ENCODE results near the gene BAZ2B.
A peak's percentile ranks its signal among the peaks of the same experiment; 100 is the strongest.

BAZ2B gene

GRCh38 chr2:159616286-159616701 lies at the start of gene BAZ2B:
BAZ2B (minus strand) TSS chr2:159616548; CDS start chr2:159478719, 137,829 bp downstream.
- Histone ChIP-seq H3K9me3 (ENCODE audit: control insufficient read depth in 1 of 2, low read length in 2 of 2) (no peaks in the 10 kb centered on the region), H3K4me1 (ENCODE audit: control insufficient read depth in 1 of 2, insufficient read depth in 2 of 2, low read length in 2 of 2) (peaks cover 3 to 12% of the 10 kb centered on the region in 2 donors), H3K36me3 (ENCODE audit: control insufficient read depth in 1 of 2, insufficient read depth in 2 of 2, low read length in 2 of 2) (peaks cover 0 to 15% of the 10 kb centered on the region in 2 donors), H3K27ac (ENCODE audit: low read length) (peak within 1 kb of the TSS; percentile 98), H3K27me3 (ENCODE audit: low read depth, low read length) (no peaks in the 10 kb centered on the region), H3K4me3 (ENCODE audit: low read depth in 1 of 2, low read length in 2 of 2) (peak within 1 kb of the TSS; percentile 86 to 93)

DNA sequence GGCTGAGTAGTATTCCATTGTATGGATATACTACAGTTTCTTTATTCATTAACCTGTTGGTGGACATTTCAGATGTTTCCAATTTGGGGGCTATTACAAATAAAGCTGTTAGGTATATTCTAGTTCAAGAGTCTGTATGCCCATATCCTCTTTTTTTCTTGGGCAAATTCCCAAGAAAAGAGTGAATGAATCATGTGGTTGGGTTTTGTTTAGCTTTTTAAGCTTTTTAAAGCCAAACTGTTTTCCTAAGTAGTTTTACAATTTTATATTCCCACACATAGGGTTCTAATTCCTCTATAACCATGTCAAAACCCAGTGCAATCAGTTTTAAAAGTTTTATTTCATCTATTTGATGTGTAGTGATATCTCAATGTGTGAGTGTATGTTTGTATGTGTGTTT lies 44.9 kb upstream of the BAZ2B start:
- H3K36me3 ChIP-seq (ENCODE audit: control insufficient read depth in 1 of 2, insufficient read depth in 2 of 2, low read length in 2 of 2) = peaks cover 0 to under 1% of the 10 kb centered on the region in 2 donors
- no peak overlapping the region for H3K27ac ChIP-seq (ENCODE audit: low read length)
- no peaks in the 10 kb centered on the region for H3K4me1 ChIP-seq (ENCODE audit: control insufficient read depth in 1 of 2, insufficient read depth in 2 of 2, low read length in 2 of 2)
- H3K9me3 ChIP-seq (ENCODE audit: control insufficient read depth in 1 of 2, low read length in 2 of 2) = no peaks in the 10 kb centered on the region
- no peaks in the 10 kb centered on the region for H3K27me3 ChIP-seq (ENCODE audit: low read depth, low read length)
- H3K4me3 ChIP-seq (ENCODE audit: low read depth in 1 of 2, low read length in 2 of 2) = no peak overlapping the region

DNA sequence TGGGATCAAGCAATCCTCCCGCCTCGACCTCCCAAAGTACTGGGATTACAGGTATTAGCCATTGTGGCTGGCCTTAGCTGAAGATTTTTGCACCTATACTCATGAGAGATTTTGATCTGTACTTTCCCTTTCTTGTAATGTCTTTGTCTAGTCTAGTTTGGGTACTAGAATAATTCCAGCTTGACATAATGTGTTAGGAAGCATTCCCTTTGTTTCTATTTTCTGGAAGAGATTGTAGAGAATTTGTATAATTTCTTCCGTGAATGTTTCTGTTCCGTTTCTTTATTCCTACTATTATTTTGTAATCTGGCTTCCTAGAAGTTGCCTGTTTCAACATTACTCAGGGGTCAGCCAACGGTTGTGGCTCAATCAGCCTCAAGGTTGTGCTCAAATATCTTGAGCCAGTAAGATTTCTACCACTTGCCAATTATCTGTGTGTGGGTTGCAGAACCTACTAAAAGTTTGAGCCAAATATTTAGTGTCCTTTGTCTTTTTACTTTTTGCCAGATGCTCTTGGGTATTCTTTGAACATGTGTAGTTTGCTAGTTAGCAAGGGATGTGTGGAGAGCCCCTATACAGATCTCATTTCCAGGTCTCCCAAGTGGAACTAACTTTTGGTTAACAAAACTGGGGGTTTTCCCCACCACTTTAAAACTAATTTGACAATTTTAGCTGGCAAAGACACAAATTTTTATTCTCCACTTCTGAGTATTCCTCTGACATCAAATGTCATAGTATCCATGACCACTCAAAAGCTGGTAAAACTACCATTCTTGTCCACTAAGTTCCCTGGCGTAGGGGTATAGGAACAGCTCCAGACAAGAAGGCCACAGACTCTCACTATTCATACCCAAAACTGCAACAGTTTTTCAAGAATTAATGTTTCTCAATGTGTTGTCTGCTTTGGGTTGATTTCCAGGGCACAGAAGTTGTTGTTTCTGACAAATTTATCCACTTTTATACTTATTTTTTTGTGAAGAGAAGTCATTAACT lies 42.8 kb upstream of the BAZ2B start:
- H3K27ac ChIP-seq (ENCODE audit: low read length) = no peak overlapping the region
- H3K36me3 ChIP-seq (ENCODE audit: control insufficient read depth in 1 of 2, insufficient read depth in 2 of 2, low read length in 2 of 2) = no peaks in the 10 kb centered on the region
- H3K9me3 ChIP-seq (ENCODE audit: control insufficient read depth in 1 of 2, low read length in 2 of 2) = peaks cover 0 to 5% of the 10 kb centered on the region in 2 donors
- no peak overlapping the region for H3K4me3 ChIP-seq (ENCODE audit: low read depth in 1 of 2, low read length in 2 of 2)
- H3K4me1 ChIP-seq (ENCODE audit: control insufficient read depth in 1 of 2, insufficient read depth in 2 of 2, low read length in 2 of 2) = no peaks in the 10 kb centered on the region
- H3K27me3 ChIP-seq (ENCODE audit: low read depth, low read length) = no peaks in the 10 kb centered on the region

DNA sequence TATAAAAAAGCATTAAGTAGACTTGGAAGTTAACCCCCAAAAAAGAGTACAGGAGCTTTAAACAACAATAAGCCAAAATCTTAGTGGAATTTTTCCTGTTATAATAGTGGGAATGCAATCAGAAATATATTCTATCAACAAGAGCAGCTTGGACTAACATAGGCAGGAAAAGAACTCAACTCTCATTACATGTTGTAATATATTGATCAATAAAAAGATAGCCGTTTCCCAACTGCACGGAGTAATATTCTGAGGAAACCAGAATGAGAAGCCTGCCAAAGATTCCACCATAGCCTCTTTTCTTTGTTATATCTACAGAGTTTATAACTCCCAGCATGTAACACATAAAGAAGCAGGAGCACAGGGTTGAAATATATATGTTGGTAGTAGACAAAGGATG lies 37.6 kb upstream of the BAZ2B start:
- no peaks in the 10 kb centered on the region for H3K36me3 ChIP-seq (ENCODE audit: control insufficient read depth in 1 of 2, insufficient read depth in 2 of 2, low read length in 2 of 2)
- H3K4me3 ChIP-seq (ENCODE audit: low read depth in 1 of 2, low read length in 2 of 2) = no peak overlapping the region

DNA sequence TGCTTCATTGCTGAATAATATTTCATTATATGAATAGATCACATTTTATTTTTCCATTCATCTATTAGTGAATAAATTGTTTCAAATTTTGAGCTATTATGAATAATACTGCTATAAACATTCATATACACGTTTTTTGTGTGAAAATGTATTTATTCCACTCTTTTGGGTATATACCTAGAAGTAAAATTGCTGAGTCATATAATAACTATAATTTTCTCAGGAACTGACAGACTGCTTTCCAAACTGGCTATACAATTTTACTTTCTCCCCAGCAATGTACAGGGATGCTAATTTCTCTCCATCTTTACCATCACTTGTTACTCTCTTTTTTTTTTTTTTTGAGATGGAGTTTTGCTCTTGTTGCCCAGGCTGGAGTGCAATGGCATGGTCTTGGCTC lies 35.5 kb upstream of the BAZ2B start:
- no peaks in the 10 kb centered on the region for H3K4me1 ChIP-seq (ENCODE audit: control insufficient read depth in 1 of 2, insufficient read depth in 2 of 2, low read length in 2 of 2)
- H3K4me3 ChIP-seq (ENCODE audit: low read depth in 1 of 2, low read length in 2 of 2) = no peak overlapping the region
- H3K27me3 ChIP-seq (ENCODE audit: low read depth, low read length) = no peaks in the 10 kb centered on the region
- H3K36me3 ChIP-seq (ENCODE audit: control insufficient read depth in 1 of 2, insufficient read depth in 2 of 2, low read length in 2 of 2) = no peaks in the 10 kb centered on the region
- H3K9me3 ChIP-seq (ENCODE audit: control insufficient read depth in 1 of 2, low read length in 2 of 2) = peaks cover 0 to 5% of the 10 kb centered on the region in 2 donors
- H3K27ac ChIP-seq (ENCODE audit: low read length) = no peak overlapping the region

More for the DNA sequence above, 37.6 kb upstream of the BAZ2B start:
- Histone ChIP-seq H3K27ac (ENCODE audit: low read length) (no peak overlapping the region), H3K27me3 (ENCODE audit: low read depth, low read length) (no peaks in the 10 kb centered on the region), H3K9me3 (ENCODE audit: control insufficient read depth in 1 of 2, low read length in 2 of 2) (peaks cover 0 to 5% of the 10 kb centered on the region in 2 donors), H3K4me1 (ENCODE audit: control insufficient read depth in 1 of 2, insufficient read depth in 2 of 2, low read length in 2 of 2) (no peaks in the 10 kb centered on the region)

- Histone ChIP-seq H3K9me3 (ENCODE audit: control insufficient read depth in 1 of 2, low read length in 2 of 2) (peaks cover 0 to 5% of the 10 kb centered on the region in 2 donors), H3K4me1 (ENCODE audit: control insufficient read depth in 1 of 2, insufficient read depth in 2 of 2, low read length in 2 of 2) (no peaks in the 10 kb centered on the region), H3K27ac (ENCODE audit: low read length) (no peak overlapping the region), H3K36me3 (ENCODE audit: control insufficient read depth in 1 of 2, insufficient read depth in 2 of 2, low read length in 2 of 2) (no peaks in the 10 kb centered on the region), H3K4me3 (ENCODE audit: low read depth in 1 of 2, low read length in 2 of 2) (no peak overlapping the region), H3K27me3 (ENCODE audit: low read depth, low read length) (no peaks in the 10 kb centered on the region)
Observed at GRCh38 chr2:159650574-159650973, 34.2 kb upstream of the BAZ2B start.

DNA sequence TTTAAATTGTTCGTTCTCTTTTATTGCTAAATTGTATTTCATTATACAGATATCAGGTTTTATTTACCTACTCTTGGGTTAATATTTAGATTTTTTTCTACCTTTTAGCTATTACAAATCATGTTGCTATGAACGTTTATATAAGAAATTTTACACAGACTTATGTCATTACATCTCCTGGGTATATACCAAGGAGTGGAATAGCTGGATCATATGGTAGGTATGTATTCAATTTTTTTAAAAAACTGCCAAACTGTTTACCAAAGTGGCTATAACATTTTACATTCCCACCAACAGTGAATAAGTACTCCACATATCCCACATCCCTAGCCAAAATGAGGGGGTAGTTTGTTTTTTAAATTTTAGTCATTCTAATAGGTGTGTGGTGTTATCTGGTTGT lies 32.3 kb upstream of the BAZ2B start:
- H3K9me3 ChIP-seq (ENCODE audit: control insufficient read depth in 1 of 2, low read length in 2 of 2) = no peaks in the 10 kb centered on the region
- H3K27ac ChIP-seq (ENCODE audit: low read length) = no peak overlapping the region
- no peaks in the 10 kb centered on the region for H3K36me3 ChIP-seq (ENCODE audit: control insufficient read depth in 1 of 2, insufficient read depth in 2 of 2, low read length in 2 of 2)
- H3K4me3 ChIP-seq (ENCODE audit: low read depth in 1 of 2, low read length in 2 of 2) = no peak overlapping the region
- no peaks in the 10 kb centered on the region for H3K4me1 ChIP-seq (ENCODE audit: control insufficient read depth in 1 of 2, insufficient read depth in 2 of 2, low read length in 2 of 2)
- H3K27me3 ChIP-seq (ENCODE audit: low read depth, low read length) = no peaks in the 10 kb centered on the region

GRCh38 chr2:159647667-159648066 lies 31.3 kb upstream of the BAZ2B start:
- Histone ChIP-seq H3K4me1 (ENCODE audit: control insufficient read depth in 1 of 2, insufficient read depth in 2 of 2, low read length in 2 of 2) (no peaks in the 10 kb centered on the region), H3K36me3 (ENCODE audit: control insufficient read depth in 1 of 2, insufficient read depth in 2 of 2, low read length in 2 of 2) (no peaks in the 10 kb centered on the region), H3K9me3 (ENCODE audit: control insufficient read depth in 1 of 2, low read length in 2 of 2) (no peaks in the 10 kb centered on the region)

DNA sequence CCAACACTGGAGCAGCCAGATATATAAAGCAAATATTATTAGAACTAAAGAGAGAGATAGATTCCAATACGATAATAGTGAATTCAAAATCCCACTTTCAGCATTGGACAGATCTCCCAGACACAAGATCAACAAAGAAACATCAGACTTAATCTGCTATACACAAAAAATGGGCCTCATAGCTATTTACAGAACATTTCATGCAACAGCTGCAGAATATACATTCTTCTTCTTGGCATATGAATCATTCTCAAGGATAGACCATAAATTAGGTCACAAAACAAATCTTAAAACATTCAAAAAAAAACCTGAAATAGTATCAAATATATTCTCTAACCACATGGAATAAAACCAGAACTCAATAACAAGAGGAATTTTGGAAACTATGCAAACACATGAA lies 23.8 kb upstream of the BAZ2B start:
- no peaks in the 10 kb centered on the region for H3K27me3 ChIP-seq (ENCODE audit: low read depth, low read length)
- no peaks in the 10 kb centered on the region for H3K4me1 ChIP-seq (ENCODE audit: control insufficient read depth in 1 of 2, insufficient read depth in 2 of 2, low read length in 2 of 2)
- H3K4me3 ChIP-seq (ENCODE audit: low read depth in 1 of 2, low read length in 2 of 2) = no peak overlapping the region
- H3K9me3 ChIP-seq (ENCODE audit: control insufficient read depth in 1 of 2, low read length in 2 of 2) = no peaks in the 10 kb centered on the region
- no peak overlapping the region for H3K27ac ChIP-seq (ENCODE audit: low read length)
- no peaks in the 10 kb centered on the region for H3K36me3 ChIP-seq (ENCODE audit: control insufficient read depth in 1 of 2, insufficient read depth in 2 of 2, low read length in 2 of 2)

More at GRCh38 chr2:159647667-159648066, 31.3 kb upstream of the BAZ2B start:
- Histone ChIP-seq H3K27me3 (ENCODE audit: low read depth, low read length) (no peaks in the 10 kb centered on the region), H3K27ac (ENCODE audit: low read length) (no peak overlapping the region), H3K4me3 (ENCODE audit: low read depth in 1 of 2, low read length in 2 of 2) (no peak overlapping the region)

- Histone ChIP-seq H3K27me3 (ENCODE audit: low read depth, low read length) (no peaks in the 10 kb centered on the region), H3K27ac (ENCODE audit: low read length) (no peak overlapping the region), H3K36me3 (ENCODE audit: control insufficient read depth in 1 of 2, insufficient read depth in 2 of 2, low read length in 2 of 2) (no peaks in the 10 kb centered on the region), H3K4me1 (ENCODE audit: control insufficient read depth in 1 of 2, insufficient read depth in 2 of 2, low read length in 2 of 2) (no peaks in the 10 kb centered on the region), H3K4me3 (ENCODE audit: low read depth in 1 of 2, low read length in 2 of 2) (no peak overlapping the region), H3K9me3 (ENCODE audit: control insufficient read depth in 1 of 2, low read length in 2 of 2) (no peaks in the 10 kb centered on the region)
Observed at GRCh38 chr2:159639712-159640111, 23.4 kb upstream of the BAZ2B start.

DNA sequence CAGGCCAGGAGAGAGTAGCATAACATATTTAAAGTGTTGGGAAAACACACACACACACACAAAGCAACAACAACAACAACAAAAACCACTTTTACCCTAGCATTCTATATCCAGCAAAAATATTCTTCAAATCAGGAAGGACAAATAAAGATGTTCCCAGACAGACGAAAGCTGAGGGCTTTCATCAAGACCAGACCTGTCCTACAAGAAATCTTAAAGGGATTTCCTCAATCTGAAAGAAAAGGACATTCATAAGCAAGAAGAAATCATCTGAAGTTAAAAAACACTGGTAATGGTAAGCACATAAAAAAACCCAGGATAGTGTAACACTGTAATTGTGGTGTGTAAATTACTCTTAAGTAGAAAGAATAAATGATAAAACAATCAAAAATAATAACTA lies 22.7 kb upstream of the BAZ2B start:
- Histone ChIP-seq H3K4me1 (ENCODE audit: control insufficient read depth in 1 of 2, insufficient read depth in 2 of 2, low read length in 2 of 2) (no peaks in the 10 kb centered on the region), H3K27me3 (ENCODE audit: low read depth, low read length) (no peaks in the 10 kb centered on the region), H3K9me3 (ENCODE audit: control insufficient read depth in 1 of 2, low read length in 2 of 2) (no peaks in the 10 kb centered on the region), H3K4me3 (ENCODE audit: low read depth in 1 of 2, low read length in 2 of 2) (no peak overlapping the region), H3K27ac (ENCODE audit: low read length) (no peak overlapping the region), H3K36me3 (ENCODE audit: control insufficient read depth in 1 of 2, insufficient read depth in 2 of 2, low read length in 2 of 2) (no peaks in the 10 kb centered on the region)
